ENCODE measurements around the gene SBSN.

The SBSN gene

DNA sequence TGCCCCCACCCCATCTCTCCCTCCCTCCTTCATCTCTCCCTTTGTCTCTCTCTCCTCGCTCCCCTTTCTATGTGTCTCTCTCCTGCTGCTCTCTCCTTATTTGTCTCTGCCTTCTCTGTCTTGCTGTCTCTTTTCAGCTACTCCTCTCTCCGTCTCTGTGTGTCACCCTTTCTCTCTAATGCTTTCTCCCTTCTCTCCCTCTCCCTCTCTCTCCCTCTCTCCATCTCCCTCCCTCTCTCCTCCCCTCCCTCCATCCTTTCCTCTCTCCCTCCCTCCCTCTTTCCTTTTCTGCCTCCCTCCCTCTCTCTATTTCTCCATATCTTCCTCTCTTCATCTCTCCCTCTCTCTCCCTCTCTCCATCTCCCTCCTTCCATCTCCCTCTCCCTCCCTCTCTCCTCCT is 34.7 kb upstream of the SBSN start:
- TF ChIP-seq, protein P1, sequence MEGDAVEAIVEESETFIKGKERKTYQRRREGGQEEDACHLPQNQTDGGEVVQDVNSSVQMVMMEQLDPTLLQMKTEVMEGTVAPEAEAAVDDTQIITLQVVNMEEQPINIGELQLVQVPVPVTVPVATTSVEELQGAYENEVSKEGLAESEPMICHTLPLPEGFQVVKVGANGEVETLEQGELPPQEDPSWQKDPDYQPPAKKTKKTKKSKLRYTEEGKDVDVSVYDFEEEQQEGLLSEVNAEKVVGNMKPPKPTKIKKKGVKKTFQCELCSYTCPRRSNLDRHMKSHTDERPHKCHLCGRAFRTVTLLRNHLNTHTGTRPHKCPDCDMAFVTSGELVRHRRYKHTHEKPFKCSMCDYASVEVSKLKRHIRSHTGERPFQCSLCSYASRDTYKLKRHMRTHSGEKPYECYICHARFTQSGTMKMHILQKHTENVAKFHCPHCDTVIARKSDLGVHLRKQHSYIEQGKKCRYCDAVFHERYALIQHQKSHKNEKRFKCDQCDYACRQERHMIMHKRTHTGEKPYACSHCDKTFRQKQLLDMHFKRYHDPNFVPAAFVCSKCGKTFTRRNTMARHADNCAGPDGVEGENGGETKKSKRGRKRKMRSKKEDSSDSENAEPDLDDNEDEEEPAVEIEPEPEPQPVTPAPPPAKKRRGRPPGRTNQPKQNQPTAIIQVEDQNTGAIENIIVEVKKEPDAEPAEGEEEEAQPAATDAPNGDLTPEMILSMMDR (conservative IDR thresholded peaks at IDR 0.05): no peak
- no peak overlapping the region for H3K27ac ChIP-seq

DNA sequence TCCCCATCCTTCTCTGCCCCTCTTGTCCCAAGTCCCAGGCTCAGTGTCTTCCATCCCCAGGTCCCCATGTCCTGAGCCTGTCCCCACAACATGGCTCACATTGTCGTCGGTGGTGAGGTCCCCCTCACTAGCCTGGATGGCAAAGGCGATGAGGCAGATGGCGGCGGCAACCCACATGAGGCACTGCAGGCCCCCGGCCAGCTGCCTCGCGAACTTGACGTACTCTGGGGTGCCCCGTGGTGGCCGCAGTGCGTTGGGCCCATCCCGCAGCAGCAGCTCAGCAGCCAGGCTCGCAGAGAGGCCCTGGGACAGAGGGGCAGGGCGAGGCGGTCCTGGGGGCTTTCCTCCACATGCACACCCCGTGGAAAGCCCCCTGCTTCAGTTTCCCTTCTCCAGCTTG is 34.2 kb upstream of the SBSN start:
- no peak overlapping the region for H3K27ac ChIP-seq
- TF ChIP-seq, protein P1 (conservative IDR thresholded peaks at IDR 0.05): no peak

DNA sequence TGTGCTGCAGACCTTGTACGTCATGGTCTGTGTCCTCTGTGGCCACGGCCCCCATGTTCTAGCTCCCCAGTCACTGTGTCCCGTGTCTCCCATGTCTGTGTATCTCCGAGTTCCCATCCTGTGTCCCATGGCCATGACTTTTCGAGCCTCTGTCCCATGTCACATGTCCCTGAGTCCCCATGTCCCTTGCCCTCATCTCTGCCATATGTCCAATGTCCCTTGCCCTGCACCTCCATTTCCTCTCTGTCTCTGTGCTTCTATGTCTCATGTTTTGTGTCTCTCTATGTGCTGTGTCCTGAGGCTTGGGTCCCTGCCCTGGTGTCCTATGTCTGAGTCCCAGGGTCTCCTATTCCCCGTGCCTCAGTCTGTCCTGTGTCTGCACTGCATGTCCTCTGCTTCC is 33.3 kb upstream of the SBSN start:
- TF ChIP-seq, protein P1 (conservative IDR thresholded peaks at IDR 0.05): no peak
- no peak overlapping the region for H3K27ac ChIP-seq

DNA sequence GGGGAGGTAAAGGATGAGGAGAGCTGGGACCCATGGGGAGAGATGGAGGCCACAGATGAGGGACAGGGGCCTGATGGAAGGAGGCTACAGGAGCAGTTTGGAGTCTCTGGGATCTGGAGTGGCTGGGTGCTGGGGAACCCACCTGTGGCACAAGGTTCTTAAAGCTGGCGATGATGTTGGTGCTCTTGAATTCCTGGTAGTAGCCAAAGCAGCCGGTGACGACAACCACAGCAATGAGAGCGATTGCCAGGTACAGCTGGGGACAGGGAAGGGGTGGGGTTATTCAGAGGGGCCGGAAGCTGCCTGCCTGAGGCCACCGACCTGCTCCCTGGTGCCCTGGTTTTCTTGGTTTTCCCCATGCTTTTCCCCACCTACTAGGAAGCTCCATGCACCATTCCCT is 32.6 kb upstream of the SBSN start:
- H3K27ac ChIP-seq: no peak overlapping the region
- TF ChIP-seq, protein P1 (conservative IDR thresholded peaks at IDR 0.05): no peak

DNA sequence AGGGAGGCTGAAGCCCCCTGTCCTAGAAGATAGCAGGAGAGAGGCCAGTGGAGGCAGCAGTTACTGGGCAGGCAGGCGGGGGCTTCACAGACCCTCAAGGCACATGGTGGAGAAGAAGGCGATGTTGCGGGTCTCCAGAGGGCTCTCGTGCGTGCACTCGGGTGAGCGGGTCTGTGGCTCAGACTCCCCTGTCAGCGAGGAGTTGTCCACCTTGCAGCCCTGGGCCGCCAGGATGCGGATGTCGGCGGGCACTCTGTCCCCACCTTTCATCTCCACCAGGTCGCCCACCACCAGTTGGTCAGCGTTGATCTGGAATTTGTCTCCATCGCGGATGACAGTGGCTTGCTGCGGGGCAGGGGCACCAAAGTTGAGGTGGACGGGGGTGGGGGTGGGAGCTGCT is 32.2 kb upstream of the SBSN start:
- no peak overlapping the region for H3K27ac ChIP-seq
- TF ChIP-seq, protein P1 (conservative IDR thresholded peaks at IDR 0.05): no peak

DNA sequence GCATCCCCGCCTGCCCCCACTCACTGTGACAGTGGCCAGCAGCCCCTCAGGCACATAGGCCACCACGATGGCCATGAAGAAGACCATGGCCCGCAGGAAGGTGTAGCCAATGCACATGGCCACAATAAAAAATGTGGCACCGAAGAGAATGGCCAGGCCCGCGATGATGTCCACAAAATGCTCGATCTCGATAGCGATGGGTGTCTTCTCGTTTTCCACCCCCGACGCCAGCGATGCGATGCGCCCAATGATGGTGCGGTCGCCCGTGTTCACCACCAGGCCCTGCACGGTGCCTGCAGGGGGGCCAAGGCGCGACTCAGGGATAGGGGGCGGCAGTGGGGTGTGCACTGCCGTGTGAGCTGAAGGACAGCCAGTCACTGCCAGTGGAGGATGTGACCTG is 31.7 kb upstream of the SBSN start:
- TF ChIP-seq, protein P1 (conservative IDR thresholded peaks at IDR 0.05): no peak
- no peak overlapping the region for H3K27ac ChIP-seq

DNA sequence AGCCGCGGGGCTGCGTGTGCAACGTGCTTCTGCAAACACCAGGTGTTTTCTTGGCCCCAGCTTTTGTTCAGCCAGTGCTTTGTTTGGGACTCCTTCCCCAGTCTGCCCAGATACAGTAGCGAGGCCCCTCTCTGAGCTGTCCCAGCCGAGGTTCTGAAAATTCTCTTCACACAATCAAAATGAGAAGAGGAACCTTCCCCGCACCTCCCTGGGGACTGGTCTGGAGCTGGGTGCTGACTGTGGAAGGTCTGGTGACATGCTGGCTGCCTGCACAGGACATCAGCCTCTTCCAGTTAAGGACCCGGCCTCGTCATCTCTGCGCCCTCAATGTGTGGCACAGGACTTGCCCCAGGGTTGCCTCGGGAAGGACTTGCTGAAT is 31.2 kb upstream of the SBSN start:
- TF ChIP-seq, protein P1 (conservative IDR thresholded peaks at IDR 0.05): no peak
- H3K27ac ChIP-seq: no peak overlapping the region

Data from VCaP (cell line).